Measurements from ENCODE around the gene SORCS3. TPM values are rescaled to one million over a fixed set of nuclear protein-coding genes. Genes with fewer than 3 reads are reported as not detected.

The SORCS3 gene
- total RNA-seq, 3 donors from 2014 or later (not counting 1 experiment from before 2014, with no cell fraction given) = 0.05 to 0.09 TPM; not detected in 1

DNA sequence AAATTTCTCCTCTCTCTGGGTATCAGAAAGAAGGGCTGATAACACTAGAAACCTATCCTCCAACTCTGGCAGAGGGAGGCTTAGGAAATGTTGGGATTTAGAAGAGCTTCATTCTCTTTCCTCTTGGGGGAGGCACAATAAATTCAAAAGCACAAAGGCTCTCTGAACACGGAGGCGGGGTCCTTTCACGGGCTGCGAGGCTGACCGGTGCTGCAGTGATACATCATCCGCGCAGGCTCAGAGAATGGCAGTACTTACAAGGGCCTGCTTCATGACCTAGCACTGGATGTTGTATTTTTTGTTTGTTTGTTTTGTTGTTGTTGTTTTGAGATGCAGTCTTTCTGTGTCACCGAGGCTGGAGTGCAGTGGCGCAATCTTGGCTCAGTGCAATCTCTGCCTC lies 306.2 kb downstream of the SORCS3 start:
- Mint-ChIP-seq H3K4me1 (no peaks in the 10 kb centered on the region), H3K9me3 (no peaks in the 10 kb centered on the region), H3K4me3 (no peak overlapping the region), H3K27ac (no peak overlapping the region), H3K36me3 (no peaks in the 10 kb centered on the region), H3K27me3 (ENCODE audit: low read depth in 2 of 2) (no peaks in the 10 kb centered on the region)
- ATAC-seq (no peak), DNase-seq (no peak)
- no peaks in the 10 kb centered on the region for H3K9me3 ChIP-seq (ENCODE audit: control insufficient read depth, insufficient read depth, low read length)
- intact Hi-C loops (cut with micrococcal nuclease) = no loop called here
- WGBS (ENCODE audit: insufficient coverage) = 95% methylated on average over 9 of the region's 9 CpGs
- no peaks in the 10 kb centered on the region for H3K27me3 ChIP-seq (ENCODE audit: control insufficient read depth, insufficient read depth, low read length)
- no peaks in the 10 kb centered on the region for H3K36me3 ChIP-seq (ENCODE audit: control insufficient read depth, insufficient read depth, low read length)
- H3K4me1 ChIP-seq (ENCODE audit: control insufficient read depth, insufficient read depth, low read length) = no peaks in the 10 kb centered on the region
- H3K4me3 ChIP-seq (ENCODE audit: low read length) = no peak overlapping the region
- H3K27ac ChIP-seq (ENCODE audit: low read length) = no peak overlapping the region
- no peak for TF ChIP-seq CTCF (IDR thresholded peaks at IDR 0.05)

- H3K36me3 ChIP-seq (ENCODE audit: control insufficient read depth, insufficient read depth, low read length) = no peaks in the 10 kb centered on the region
- DNase-seq (no peak), ATAC-seq (no peak)
- WGBS (ENCODE audit: insufficient coverage) = 80% methylated on average over 3 of the region's 4 CpGs
- Mint-ChIP-seq H3K27me3 (ENCODE audit: low read depth in 2 of 2) (peaks cover 0 to 2% of the 10 kb centered on the region in 2 donors), H3K4me3 (no peak overlapping the region), H3K4me1 (no peaks in the 10 kb centered on the region), H3K27ac (no peak overlapping the region), H3K9me3 (peaks cover 0 to 4% of the 10 kb centered on the region in 2 donors), H3K36me3 (no peaks in the 10 kb centered on the region)
- intact Hi-C loops (cut with micrococcal nuclease) = no loop called here
- H3K9me3 ChIP-seq (ENCODE audit: control insufficient read depth, insufficient read depth, low read length) = no peaks in the 10 kb centered on the region
- H3K27me3 ChIP-seq (ENCODE audit: control insufficient read depth, insufficient read depth, low read length) = no peaks in the 10 kb centered on the region
- no peak for TF ChIP-seq CTCF (IDR thresholded peaks at IDR 0.05)
- no peaks in the 10 kb centered on the region for H3K4me1 ChIP-seq (ENCODE audit: control insufficient read depth, insufficient read depth, low read length)
- H3K27ac ChIP-seq (ENCODE audit: low read length) = no peak overlapping the region
- H3K4me3 ChIP-seq (ENCODE audit: low read length) = no peak overlapping the region
Observed at GRCh38 chr10:104957178-104957841, 316.2 kb downstream of the SORCS3 start.

GRCh38 chr10:104966563-104967297 lies 325.6 kb downstream of the SORCS3 start:
- H3K36me3 ChIP-seq (ENCODE audit: control insufficient read depth, insufficient read depth, low read length) = no peaks in the 10 kb centered on the region
- TF ChIP-seq CTCF (IDR thresholded peaks at IDR 0.05) = no peak
- Mint-ChIP-seq H3K4me1 (no peaks in the 10 kb centered on the region), H3K27ac (no peak overlapping the region), H3K36me3 (no peaks in the 10 kb centered on the region), H3K27me3 (ENCODE audit: low read depth in 2 of 2) (no peaks in the 10 kb centered on the region), H3K4me3 (no peak overlapping the region), H3K9me3 (peaks cover 5 to 17% of the 10 kb centered on the region in 2 donors)
- 28% methylated on average over 1 of the region's 2 CpGs for WGBS (ENCODE audit: insufficient coverage)
- H3K9me3 ChIP-seq (ENCODE audit: control insufficient read depth, insufficient read depth, low read length) = no peaks in the 10 kb centered on the region
- H3K4me1 ChIP-seq (ENCODE audit: control insufficient read depth, insufficient read depth, low read length) = no peaks in the 10 kb centered on the region
- ATAC-seq (no peak), DNase-seq (no peak)
- no peaks in the 10 kb centered on the region for H3K27me3 ChIP-seq (ENCODE audit: control insufficient read depth, insufficient read depth, low read length)
- H3K27ac ChIP-seq (ENCODE audit: low read length) = no peak overlapping the region
- intact Hi-C loops (cut with micrococcal nuclease) = no loop called here
- H3K4me3 ChIP-seq (ENCODE audit: low read length) = no peak overlapping the region

Measured in natural killer cell (primary cell).